GM23248 (cell line): Measurements from ENCODE around the gene CSNK1A1. TPM values are rescaled to one million over a fixed set of nuclear protein-coding genes. Genes with fewer than 3 reads are reported as not detected.

Experiments
- DNase-seq: peaks from one replicate; pipeline ENCODE4 v3.0.0-alpha.2; 2015
- H2AFZ ChIP-seq: fragments of 200-600 bp; sonication (generic); 2 replicates; pipeline ENCODE4 v1.6.1; 2016; ENCODE audit warnings: antibody characterized with exemption
- H3F3A ChIP-seq: fragments of 200-600 bp; sonication (generic); 2 replicates; pipeline ENCODE4 v1.6.1; 2016; ENCODE audit warnings: mild to moderate bottlenecking, antibody characterized with exemption, mixed run types; ENCODE audit not compliant: insufficient read depth
- H3K27ac ChIP-seq: fragments of 200-600 bp; sonication (generic); 2 replicates; pipeline ENCODE4 v1.5.1; 2016; ENCODE audit warnings: mild to moderate bottlenecking
- H3K27me3 ChIP-seq: fragments of 200-600 bp; sonication (generic); replicated peaks from 2 replicates; pipeline ENCODE4 v1.6.1; 2016; ENCODE audit warnings: mild to moderate bottlenecking; ENCODE audit not compliant: insufficient read depth
- H3K36me3 ChIP-seq: fragments of 200-600 bp; sonication (generic); 2 replicates; pipeline ENCODE4 v1.6.1; 2016; ENCODE audit warnings: low read depth, mild to moderate bottlenecking
- H3K4me1 ChIP-seq: fragments of 200-600 bp; sonication (generic); 2 replicates; pipeline ENCODE4 v1.6.1; 2016; ENCODE audit warnings: mild to moderate bottlenecking; ENCODE audit not compliant: insufficient read depth
- H3K4me2 ChIP-seq: fragments of 200-600 bp; sonication (generic); one replicate; pipeline ENCODE4 v1.6.1; 2016; ENCODE audit warnings: mild to moderate bottlenecking; ENCODE audit not compliant: unreplicated experiment
- H3K4me3 ChIP-seq: fragments of 200-600 bp; sonication (generic); 2 replicates; pipeline ENCODE4 v1.5.1; 2016; ENCODE audit warnings: mild to moderate bottlenecking
- H3K79me2 ChIP-seq: fragments of 200-600 bp; sonication (generic); 2 replicates; pipeline ENCODE4 v1.6.1; 2016; ENCODE audit warnings: mild to moderate bottlenecking; ENCODE audit not compliant: insufficient read depth
- H3K9ac ChIP-seq: fragments of 200-600 bp; sonication (generic); 2 replicates; pipeline ENCODE4 v1.6.1; 2016; ENCODE audit warnings: mild to moderate bottlenecking
- H3K9me2 ChIP-seq: fragments of 200-600 bp; sonication (generic); 2 replicates; pipeline ENCODE4 v1.6.1; 2016; ENCODE audit warnings: mixed run types, mild to moderate bottlenecking, moderate library complexity; ENCODE audit not compliant: insufficient read depth
- H3K9me3 ChIP-seq: fragments of 200-600 bp; sonication (generic); one replicate; pipeline ENCODE4 v1.6.1; 2017; ENCODE audit warnings: low read depth
- H4K20me1 ChIP-seq: fragments of 200-600 bp; sonication (generic); 2 replicates; pipeline ENCODE4 v1.6.0; 2016; ENCODE audit not compliant: insufficient read depth
- EZH2 ChIP-seq: fragments of 200-600 bp; sonication (generic); IDR thresholded peaks from 2 replicates; pipeline ENCODE4 v1.6.1; 2018; ENCODE audit warnings: antibody characterized with exemption, mild to moderate bottlenecking; ENCODE audit not compliant: insufficient read depth, poor library complexity, severe bottlenecking
- EZH2phosphoT487 ChIP-seq: fragments of 200-600 bp; sonication (generic); IDR thresholded peaks from 2 replicates; pipeline ENCODE4 v1.6.1; 2018; ENCODE audit warnings: antibody characterized with exemption, moderate library complexity, mild to moderate bottlenecking, low read depth; ENCODE audit not compliant: insufficient read depth
- WGBS, 2 experiments: methylation state at CpG; one replicate each; pipeline ENCODE4 v1.1.6; 2015 to 2017; ENCODE audit warnings: low lambda C conversion rate in 2 of 2, low coverage in 1 of 2; ENCODE audit errors: missing lambda C conversion rate in 2 of 2; 5-methylcytosine and 5-hydroxymethylcytosine counted together
- in situ Hi-C: fragments of 300-500 bp; cut with MboI; formaldehyde crosslinking; loops from 2 replicates; pipeline ENCODE4 v1.15.0; 2020
- polyA plus RNA-seq: library from polyadenylated mRNA; unstranded; fragments of >200 nt; fragmentation: Nextera tagmentation; extraction: Ambion mirVana; gene quantifications from 2 replicates; pipeline ENCODE4 v1.2.1, GENCODE V29; 2016
- total RNA-seq: library from RNA; depleted of rRNA; stranded (reverse); fragments of >200 nt; shearing (Covaris generic); gene quantifications from 2 replicates; pipeline ENCODE4 v1.2.3, GENCODE V29; 2014

The CSNK1A1 gene
- total and polyA plus RNA-seq, 2 experiments from 2014 or later, result 228 to 415 TPM

DNA sequence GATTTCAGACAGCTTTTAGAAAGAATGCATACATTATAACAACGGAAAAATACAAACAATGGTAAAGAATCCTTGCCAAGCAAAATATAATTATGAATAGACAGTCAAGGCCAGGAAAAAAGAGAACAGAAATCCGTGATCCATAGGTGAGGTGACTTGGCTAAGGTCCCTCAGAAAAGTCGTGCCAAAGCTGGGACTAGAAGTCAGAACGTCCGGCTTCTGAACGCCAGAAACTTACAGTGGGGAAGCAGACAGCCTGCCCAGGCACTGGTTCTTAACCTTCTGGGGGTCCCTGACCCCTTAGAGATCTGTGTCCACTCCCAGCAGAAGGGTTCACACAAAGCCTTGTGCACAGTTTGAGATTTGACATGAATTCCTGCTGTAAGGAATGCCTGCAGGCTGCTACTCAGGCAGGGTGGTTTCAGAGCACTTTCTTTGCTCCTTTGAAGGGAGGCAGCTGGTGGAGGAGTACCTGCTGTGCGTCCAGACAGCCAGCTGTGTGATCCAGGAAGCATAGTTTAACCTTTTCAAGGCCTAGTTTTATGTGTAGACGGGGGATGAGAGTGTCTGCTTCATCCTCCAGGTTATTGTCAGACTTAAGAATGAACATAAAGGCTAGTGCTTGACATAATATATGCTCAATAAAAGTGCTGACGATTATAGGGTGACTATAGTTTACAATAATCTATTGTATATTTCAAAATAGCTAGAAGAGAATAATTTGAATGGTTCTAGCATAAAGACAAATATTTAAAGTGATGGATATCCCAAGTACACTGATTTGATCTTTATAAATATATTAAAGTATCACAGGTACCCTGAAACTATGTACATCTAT lies 30.9 kb upstream of the CSNK1A1 start:
- no peaks in the 10 kb centered on the region for H3K27me3 ChIP-seq
- peak; percentile 12 for DNase-seq
- no peaks in the 10 kb centered on the region for H4K20me1 ChIP-seq
- TF ChIP-seq EZH2 (no peak), EZH2phosphoT487 (no peak)
- no peaks in the 10 kb centered on the region for H3K4me1 ChIP-seq
- peak overlapping the region; percentile 82 for H3K4me2 ChIP-seq
- peak overlapping the region; percentile 69 for H3K4me3 ChIP-seq
- H2AFZ ChIP-seq, result peak overlapping the region; percentile 89
- no peaks in the 10 kb centered on the region for H3K36me3 ChIP-seq
- H3K9me3 ChIP-seq, result no peaks in the 10 kb centered on the region
- in situ Hi-C loops, result no loop called here
- no peaks in the 10 kb centered on the region for H3K9me2 ChIP-seq
- H3K79me2 ChIP-seq, result no peaks in the 10 kb centered on the region
- 42 to 45% methylated on average over 9 of the region's 9 CpGs for WGBS, 2 experiments
- H3K27ac ChIP-seq, result no peak overlapping the region
- no peaks in the 10 kb centered on the region for H3F3A ChIP-seq
- peak overlapping the region; percentile 63; the same call in 1 of the 2 replicates for H3K9ac ChIP-seq

DNA sequence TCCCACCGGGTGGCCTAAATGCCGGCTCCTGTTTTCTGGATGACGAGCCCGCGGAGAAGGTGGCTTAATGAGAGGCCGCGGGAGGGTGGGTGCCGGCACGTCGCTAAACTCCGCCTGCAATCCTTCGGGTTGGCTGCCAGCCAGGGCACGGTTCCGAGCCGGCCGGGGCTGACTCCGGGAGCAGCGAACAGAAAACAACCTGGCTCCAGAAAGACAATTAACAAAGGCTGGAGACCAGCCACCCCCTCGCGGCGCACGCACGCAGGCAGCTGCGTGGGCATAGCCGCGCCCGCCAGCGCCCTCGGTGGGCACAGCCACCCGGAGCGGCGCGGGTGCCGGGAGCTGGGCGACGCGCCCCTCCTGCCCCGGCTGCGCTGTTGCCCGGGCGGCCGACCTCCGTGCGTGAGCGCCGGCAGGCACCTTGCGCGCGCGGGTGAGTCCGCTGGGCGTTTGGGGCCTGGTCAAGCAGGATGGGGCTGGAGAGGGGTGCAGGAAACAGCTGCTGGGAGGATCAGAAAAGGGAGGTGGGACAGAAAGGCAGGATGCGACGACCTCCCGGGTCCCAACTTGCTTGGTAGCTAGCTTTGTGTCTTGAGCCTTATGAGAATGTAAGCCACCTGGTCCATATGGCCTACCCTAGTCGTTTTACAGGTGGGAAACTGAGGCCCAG lies 30.1 kb upstream of the CSNK1A1 start, which contains the start of gene ARHGEF37:
TSS of gene ARHGEF37 (plus strand) at position 307 of the 670 bp plus-strand sequence. CDS start 16,272 bp downstream, outside the sequence.
- no peaks in the 10 kb centered on the region for H3K9me2 ChIP-seq
- no peaks in the 10 kb centered on the region for H3K4me1 ChIP-seq
- peak; percentile 74 for DNase-seq
- no peak within 1 kb of the TSS for H3K27ac ChIP-seq
- H3K9me3 ChIP-seq, result no peaks in the 10 kb centered on the region
- peak within 1 kb of the TSS; percentile 89 for H2AFZ ChIP-seq
- H3K4me3 ChIP-seq, result peak within 1 kb of the TSS; percentile 69
- H3K9ac ChIP-seq, result peak within 1 kb of the TSS; percentile 63
- in situ Hi-C loops, result no loop called here
- no peak for TF ChIP-seq EZH2phosphoT487
- no peak for TF ChIP-seq EZH2
- peak within 1 kb of the TSS; percentile 82 for H3K4me2 ChIP-seq
- no peaks in the 10 kb centered on the region for H3K79me2 ChIP-seq
- no peaks in the 10 kb centered on the region for H3K36me3 ChIP-seq
- no peaks in the 10 kb centered on the region for H3F3A ChIP-seq
- H4K20me1 ChIP-seq, result no peaks in the 10 kb centered on the region
- 2 to 3% methylated on average over 36 to 56 of the region's 56 CpGs for WGBS, 2 experiments
- H3K27me3 ChIP-seq, result no peaks in the 10 kb centered on the region

DNA sequence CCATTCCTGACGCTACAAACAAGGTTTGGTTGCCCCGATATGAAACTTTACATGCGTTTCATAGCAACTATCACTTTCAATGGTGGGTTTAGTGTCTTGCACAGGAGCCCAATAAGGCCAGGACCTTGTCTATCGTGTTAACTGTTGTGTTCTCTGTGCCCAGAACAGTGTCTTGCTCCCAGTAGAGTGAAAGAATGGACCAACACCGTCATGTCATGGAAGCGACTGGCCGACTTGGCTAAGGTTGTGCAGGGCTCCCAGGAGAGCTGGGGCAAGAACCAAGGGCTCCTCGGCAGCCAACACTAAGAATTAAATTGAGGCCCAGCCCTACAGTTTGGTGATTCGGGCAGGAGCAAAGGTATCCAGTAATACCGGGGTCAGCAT lies 29.6 kb upstream of the CSNK1A1 start:
- no peaks in the 10 kb centered on the region for H3K27me3 ChIP-seq
- no peaks in the 10 kb centered on the region for H3K79me2 ChIP-seq
- H3K4me3 ChIP-seq, result peak overlapping the region; percentile 69
- TF ChIP-seq EZH2phosphoT487 (no peak), EZH2 (no peak)
- 52 to 53% methylated on average over 10 of the region's 10 CpGs for WGBS, 2 experiments
- in situ Hi-C loops, result no loop called here
- no peak overlapping the region for H3K27ac ChIP-seq
- no peaks in the 10 kb centered on the region for H4K20me1 ChIP-seq
- H3K36me3 ChIP-seq, result no peaks in the 10 kb centered on the region
- H2AFZ ChIP-seq, result peak overlapping the region; percentile 89
- no peaks in the 10 kb centered on the region for H3K9me2 ChIP-seq
- no peak for DNase-seq
- H3F3A ChIP-seq, result no peaks in the 10 kb centered on the region
- H3K9ac ChIP-seq, result peak overlapping the region; percentile 63
- no peaks in the 10 kb centered on the region for H3K4me1 ChIP-seq
- no peaks in the 10 kb centered on the region for H3K9me3 ChIP-seq
- peak overlapping the region; percentile 82 for H3K4me2 ChIP-seq

DNA sequence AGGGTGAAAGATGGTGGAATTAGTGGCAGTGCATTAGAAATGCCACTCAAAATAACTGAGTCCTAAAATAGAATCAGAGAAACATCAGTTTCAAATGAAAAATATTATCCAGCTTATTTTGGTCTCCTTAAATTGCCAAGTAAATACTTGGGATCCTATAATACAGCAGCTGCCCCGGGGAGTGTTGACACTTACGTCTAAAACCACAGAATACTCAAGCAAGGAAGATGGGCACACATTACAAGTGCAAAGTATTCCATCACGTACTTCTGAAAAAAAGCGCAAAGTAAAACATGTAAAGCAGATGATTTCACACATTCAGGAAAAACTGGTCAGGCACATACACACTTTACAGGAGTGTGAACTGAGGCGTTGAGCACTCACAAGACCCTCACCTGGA lies 27.7 kb upstream of the CSNK1A1 start:
- H3K9me2 ChIP-seq, result no peaks in the 10 kb centered on the region
- H3K9ac ChIP-seq, result no peak overlapping the region
- no peaks in the 10 kb centered on the region for H3K9me3 ChIP-seq
- no peaks in the 10 kb centered on the region for H3K36me3 ChIP-seq
- H2AFZ ChIP-seq, result no peak overlapping the region
- no peak overlapping the region for H3K27ac ChIP-seq
- H4K20me1 ChIP-seq, result no peaks in the 10 kb centered on the region
- no peak for DNase-seq
- H3K4me1 ChIP-seq, result no peaks in the 10 kb centered on the region
- no peaks in the 10 kb centered on the region for H3K79me2 ChIP-seq
- no peaks in the 10 kb centered on the region for H3K27me3 ChIP-seq
- H3F3A ChIP-seq, result no peaks in the 10 kb centered on the region
- in situ Hi-C loops, result no loop called here
- no peak for TF ChIP-seq EZH2
- TF ChIP-seq EZH2phosphoT487, result no peak
- H3K4me3 ChIP-seq, result no peak overlapping the region
- WGBS, 2 experiments, result 69 to 74% methylated on average over 5 of the region's 5 CpGs
- H3K4me2 ChIP-seq, result no peak overlapping the region
